Colonic mucosa (tissue), 4 donors: ENCODE measurements around the gene SMC6. TPM values are rescaled to one million over a fixed set of nuclear protein-coding genes. Genes with fewer than 3 reads are reported as not detected.

Experiments used
- DNase-seq: peaks from one replicate; pipeline ENCODE4 v3.0.0-alpha.2; 2020
- H3K27ac ChIP-seq: fragments of 200-600 bp; one replicate; pipeline ENCODE4 v1.8.0; 2021
- H3K27me3 ChIP-seq: fragments of 200-600 bp; one replicate; pipeline ENCODE4 v1.8.0; 2021
- H3K36me3 ChIP-seq: fragments of 200-600 bp; one replicate; pipeline ENCODE4 v1.8.0; 2021
- H3K4me1 ChIP-seq: fragments of 200-600 bp; one replicate; pipeline ENCODE4 v1.8.0; 2021; ENCODE audit warnings: mild to moderate bottlenecking
- H3K4me3 ChIP-seq: fragments of 200-600 bp; one replicate; pipeline ENCODE4 v1.8.0; 2021
- H3K9ac ChIP-seq, 2 donors: one replicate each; pipeline ENCODE4 v1.7.0; 2013; ENCODE audit warnings: control low read depth in 2 of 2, low read depth in 2 of 2, low read length in 2 of 2
- H3K9me3 ChIP-seq: fragments of 200-600 bp; one replicate; pipeline ENCODE4 v1.8.0; 2021
- CTCF ChIP-seq: fragments of 200-600 bp; IDR thresholded peaks from one replicate; pipeline ENCODE4 v1.8.0; 2022; ENCODE audit warnings: antibody characterized with exemption, mild to moderate bottlenecking
- intact Hi-C: fragments of 100-400 bp; cut with DNase I; formaldehyde crosslinking; loops from one replicate; pipeline ENCODE4 v1.14.1; 2022
- total RNA-seq, 2 donors: library from RNA; stranded (reverse); fragmentation: NEBNext Ultra II Directional in 1 of 2; extraction: Animal tissue kit (Norgen Biotek cat#: 25700) in 1 of 2; gene quantifications; one replicate each; pipeline ENCODE4 v1.2.1, GENCODE V29; 2021
- donor health status: healthy.
- donor health status: DM: no; HTN: no; CAD: no.
- donor health status: DM: no; HTN: no; CAD: no.

Gene SMC6
- total RNA-seq, 2 donors from 2014 or later = 23.3 to 25.2 TPM

GRCh38 chr2:17706845-17707244, 46.8 kb downstream of the SMC6 start:
- Histone ChIP-seq H3K27me3 (no peaks in the 10 kb centered on the region), H3K4me1 (no peaks in the 10 kb centered on the region), H3K9ac (no peak overlapping the region), H3K4me3 (no peak overlapping the region), H3K36me3 (no peaks in the 10 kb centered on the region), H3K27ac (no peak overlapping the region), H3K9me3 (no peaks in the 10 kb centered on the region)
- no peak for DNase-seq
- no peak for TF ChIP-seq CTCF
- intact Hi-C loops = no loop called here

- DNase-seq = no peak
- no peaks in the 10 kb centered on the region for H3K4me1 ChIP-seq
- peaks cover 5% of the 10 kb centered on the region for H3K36me3 ChIP-seq
- no peak overlapping the region for H3K27ac ChIP-seq
- intact Hi-C loops = no loop called here
- no peaks in the 10 kb centered on the region for H3K27me3 ChIP-seq
- H3K9me3 ChIP-seq = no peaks in the 10 kb centered on the region
- TF ChIP-seq CTCF = no peak
- no peak overlapping the region for H3K4me3 ChIP-seq
- H3K9ac ChIP-seq = no peak overlapping the region
Measured at GRCh38 chr2:17690776-17691175, 62.8 kb downstream of the SMC6 start.

GRCh38 chr2:17689010-17689409, 64.6 kb downstream of the SMC6 start:
- H3K4me3 ChIP-seq = no peak overlapping the region
- H3K9ac ChIP-seq = no peak overlapping the region
- no peak overlapping the region for H3K27ac ChIP-seq
- peaks cover 5% of the 10 kb centered on the region for H3K36me3 ChIP-seq
- H3K27me3 ChIP-seq = no peaks in the 10 kb centered on the region
- no peaks in the 10 kb centered on the region for H3K9me3 ChIP-seq
- no peak for TF ChIP-seq CTCF
- no peak for DNase-seq
- intact Hi-C loops = no loop called here
- H3K4me1 ChIP-seq = no peaks in the 10 kb centered on the region

GRCh38 chr2:17688600-17688999, 65.0 kb downstream of the SMC6 start:
- DNase-seq = no peak
- no peaks in the 10 kb centered on the region for H3K4me1 ChIP-seq
- peaks cover 5% of the 10 kb centered on the region for H3K36me3 ChIP-seq
- no peak overlapping the region for H3K9ac ChIP-seq
- H3K27ac ChIP-seq = no peak overlapping the region
- no peaks in the 10 kb centered on the region for H3K9me3 ChIP-seq
- TF ChIP-seq CTCF = no peak
- no peak overlapping the region for H3K4me3 ChIP-seq
- no peaks in the 10 kb centered on the region for H3K27me3 ChIP-seq
- intact Hi-C loops = no loop called here

GRCh38 chr2:17683981-17684380, 69.6 kb downstream of the SMC6 start:
- H3K9me3 ChIP-seq = no peaks in the 10 kb centered on the region
- H3K27ac ChIP-seq = no peak overlapping the region
- TF ChIP-seq CTCF = no peak
- intact Hi-C loops = no loop called here
- H3K4me3 ChIP-seq = no peak overlapping the region
- no peaks in the 10 kb centered on the region for H3K4me1 ChIP-seq
- H3K36me3 ChIP-seq = peaks cover 5% of the 10 kb centered on the region
- DNase-seq = no peak
- no peak overlapping the region for H3K9ac ChIP-seq
- no peaks in the 10 kb centered on the region for H3K27me3 ChIP-seq
